Measurements from ENCODE around the gene GRK4.

GRK4 gene

DNA sequence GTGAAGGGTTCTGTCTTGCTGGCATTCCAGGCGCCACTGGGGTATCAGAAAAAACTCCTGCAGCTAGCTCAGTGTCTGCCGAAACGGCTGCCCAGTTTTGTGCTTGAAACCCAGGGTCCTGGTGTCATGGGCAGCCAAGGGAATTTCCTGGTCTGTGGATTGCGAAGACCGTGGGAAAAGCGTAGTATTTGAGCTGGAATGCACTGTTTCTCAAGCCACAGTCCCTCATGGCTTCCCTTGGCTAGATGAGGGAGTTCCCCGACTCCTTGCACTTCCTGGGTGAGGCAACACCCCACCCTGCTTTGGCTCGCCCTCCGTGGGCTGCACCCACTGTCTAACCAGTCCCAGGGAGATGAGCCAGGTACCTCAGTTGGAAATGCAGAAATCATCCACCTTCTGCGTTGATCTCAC lies 40.2 kb upstream of the GRK4 start:
- DNase-seq = peak; percentile 88
- TF ChIP-seq, protein P1, sequence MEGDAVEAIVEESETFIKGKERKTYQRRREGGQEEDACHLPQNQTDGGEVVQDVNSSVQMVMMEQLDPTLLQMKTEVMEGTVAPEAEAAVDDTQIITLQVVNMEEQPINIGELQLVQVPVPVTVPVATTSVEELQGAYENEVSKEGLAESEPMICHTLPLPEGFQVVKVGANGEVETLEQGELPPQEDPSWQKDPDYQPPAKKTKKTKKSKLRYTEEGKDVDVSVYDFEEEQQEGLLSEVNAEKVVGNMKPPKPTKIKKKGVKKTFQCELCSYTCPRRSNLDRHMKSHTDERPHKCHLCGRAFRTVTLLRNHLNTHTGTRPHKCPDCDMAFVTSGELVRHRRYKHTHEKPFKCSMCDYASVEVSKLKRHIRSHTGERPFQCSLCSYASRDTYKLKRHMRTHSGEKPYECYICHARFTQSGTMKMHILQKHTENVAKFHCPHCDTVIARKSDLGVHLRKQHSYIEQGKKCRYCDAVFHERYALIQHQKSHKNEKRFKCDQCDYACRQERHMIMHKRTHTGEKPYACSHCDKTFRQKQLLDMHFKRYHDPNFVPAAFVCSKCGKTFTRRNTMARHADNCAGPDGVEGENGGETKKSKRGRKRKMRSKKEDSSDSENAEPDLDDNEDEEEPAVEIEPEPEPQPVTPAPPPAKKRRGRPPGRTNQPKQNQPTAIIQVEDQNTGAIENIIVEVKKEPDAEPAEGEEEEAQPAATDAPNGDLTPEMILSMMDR (IDR thresholded peaks at IDR 0.05; ENCODE audit: low read depth, low read length, missing control alignments) = no peak
- no peak overlapping the region for H3K4me3 ChIP-seq (ENCODE audit: low read depth, low read length)
- no peaks in the 10 kb centered on the region for H3K27me3 ChIP-seq (replicated peaks)
- peak overlapping the region; percentile 98 for H3K27ac ChIP-seq
- peaks cover 24% of the 10 kb centered on the region for H3K36me3 ChIP-seq (replicated peaks)
- in situ Hi-C loops (cut with HindIII; ENCODE audit: low pct_ligation_motif_present, low sequenced_read_pairs) = no loop called here

DNA sequence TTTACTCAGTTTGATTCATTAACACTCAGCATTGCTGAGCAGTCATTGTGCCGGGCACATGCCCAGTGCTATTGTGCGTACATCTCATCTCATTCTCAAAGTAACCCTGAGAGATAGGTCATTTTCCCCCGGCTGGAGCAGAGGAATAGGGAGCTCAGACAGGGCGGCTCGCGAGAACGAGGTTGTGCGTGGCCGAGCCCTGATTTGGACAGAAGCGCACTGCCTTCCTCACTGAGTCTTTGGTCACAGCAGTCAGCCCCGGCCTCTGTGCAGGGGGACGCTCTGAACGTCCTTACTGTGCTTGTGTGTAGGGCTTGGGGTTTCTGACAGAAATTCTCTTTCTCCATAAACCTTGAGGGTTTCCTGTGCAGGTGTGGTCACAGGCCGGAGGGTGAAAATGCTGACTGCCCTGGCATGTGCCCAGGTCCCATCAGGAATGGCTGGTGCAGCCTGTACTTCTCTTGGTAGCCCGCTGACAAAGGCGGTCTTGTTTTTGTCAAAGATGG lies 39.6 kb upstream of the GRK4 start:
- in situ Hi-C loops (cut with HindIII; ENCODE audit: low pct_ligation_motif_present, low sequenced_read_pairs) = no loop called here
- TF ChIP-seq, protein P1 (IDR thresholded peaks at IDR 0.05; ENCODE audit: low read depth, low read length, missing control alignments) = no peak
- no peak overlapping the region for H3K4me3 ChIP-seq (ENCODE audit: low read depth, low read length)
- DNase-seq = no peak
- H3K36me3 ChIP-seq (replicated peaks) = peaks cover 30% of the 10 kb centered on the region
- H3K27me3 ChIP-seq (replicated peaks) = no peaks in the 10 kb centered on the region
- peak overlapping the region; percentile 98 for H3K27ac ChIP-seq

DNA sequence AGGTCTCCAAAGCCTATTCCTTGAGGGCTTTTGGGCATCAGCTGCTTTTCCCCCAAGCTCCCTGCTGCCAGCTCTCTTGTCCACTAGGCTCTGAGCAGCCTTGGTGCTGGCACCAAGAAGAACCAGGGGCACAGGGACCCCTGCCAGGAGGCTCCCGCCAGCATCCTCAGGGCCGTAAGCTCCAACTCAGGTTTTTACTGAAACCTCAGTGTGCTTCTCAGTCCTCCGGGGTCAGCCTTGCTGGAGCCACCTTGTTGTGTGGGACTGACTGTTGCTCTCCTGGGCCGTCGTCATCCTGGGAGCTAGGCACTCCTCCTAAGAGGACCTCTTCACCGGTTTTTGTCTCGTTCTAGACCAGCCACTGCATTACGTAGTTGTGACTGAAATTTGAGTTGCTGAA lies 39.1 kb upstream of the GRK4 start:
- no peak overlapping the region for H3K4me3 ChIP-seq (ENCODE audit: low read depth, low read length)
- in situ Hi-C loops (cut with HindIII; ENCODE audit: low pct_ligation_motif_present, low sequenced_read_pairs) = no loop called here
- peaks cover 36% of the 10 kb centered on the region for H3K36me3 ChIP-seq (replicated peaks)
- no peak overlapping the region for H3K27ac ChIP-seq
- no peaks in the 10 kb centered on the region for H3K27me3 ChIP-seq (replicated peaks)
- TF ChIP-seq, protein P1 (IDR thresholded peaks at IDR 0.05; ENCODE audit: low read depth, low read length, missing control alignments) = no peak
- DNase-seq = no peak

DNA sequence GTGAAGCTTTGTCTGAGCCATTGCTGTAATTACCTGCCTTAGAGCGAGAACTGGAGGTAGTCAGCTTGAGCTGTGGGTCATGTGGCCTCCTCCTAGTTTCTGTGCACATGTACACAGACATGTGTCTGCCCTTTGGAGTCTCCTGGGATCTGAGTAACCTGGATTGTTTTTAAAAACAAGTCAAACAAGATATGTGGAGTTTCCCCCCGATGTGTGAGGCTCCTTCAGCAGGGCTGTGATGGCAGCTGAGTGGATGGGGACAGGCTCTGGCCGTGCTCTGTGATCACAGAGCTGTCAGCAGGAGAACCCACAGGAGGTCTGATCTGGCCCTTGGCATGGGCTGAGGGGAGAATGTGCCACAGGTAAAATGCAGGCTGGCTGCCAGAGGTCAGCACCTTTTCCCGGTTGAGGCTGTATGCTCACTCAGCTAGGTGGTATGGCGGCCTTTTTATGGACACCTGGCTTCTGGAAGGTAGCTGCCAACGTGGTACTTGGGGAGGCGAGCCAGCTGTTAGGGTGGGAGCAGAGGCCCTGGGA lies 38.5 kb upstream of the GRK4 start:
- Histone ChIP-seq H3K27me3 (replicated peaks) (no peaks in the 10 kb centered on the region), H3K4me3 (ENCODE audit: low read depth, low read length) (no peak overlapping the region), H3K27ac (no peak overlapping the region), H3K36me3 (replicated peaks) (peaks cover 41% of the 10 kb centered on the region)
- in situ Hi-C loops (cut with HindIII; ENCODE audit: low pct_ligation_motif_present, low sequenced_read_pairs) = no loop called here
- TF ChIP-seq, protein P1 (IDR thresholded peaks at IDR 0.05; ENCODE audit: low read depth, low read length, missing control alignments) = no peak
- DNase-seq = no peak

DNA sequence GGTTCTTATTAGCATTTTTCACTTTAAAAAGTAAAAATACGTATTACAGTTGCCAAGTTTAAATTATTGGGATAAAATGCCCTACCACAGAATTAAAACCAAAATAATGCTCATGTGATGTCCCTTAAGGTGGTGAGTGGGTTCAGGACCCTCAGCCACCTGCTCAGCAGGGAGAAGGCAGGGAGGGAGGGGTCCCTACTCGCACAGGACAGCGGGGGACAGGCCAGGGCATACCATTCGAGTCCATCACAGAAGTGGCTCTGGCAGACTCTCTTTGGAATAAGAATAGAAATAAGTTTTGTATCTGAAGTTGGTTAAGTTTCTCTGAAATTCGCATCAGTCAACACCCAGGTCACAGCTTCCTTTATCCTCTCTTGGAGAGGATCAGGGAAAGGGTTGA lies 37.9 kb upstream of the GRK4 start:
- in situ Hi-C loops (cut with HindIII; ENCODE audit: low pct_ligation_motif_present, low sequenced_read_pairs) = no loop called here
- no peak for DNase-seq
- Histone ChIP-seq H3K27me3 (replicated peaks) (no peaks in the 10 kb centered on the region), H3K27ac (no peak overlapping the region), H3K4me3 (ENCODE audit: low read depth, low read length) (no peak overlapping the region), H3K36me3 (replicated peaks) (peaks cover 48% of the 10 kb centered on the region)
- TF ChIP-seq, protein P1 (IDR thresholded peaks at IDR 0.05; ENCODE audit: low read depth, low read length, missing control alignments) = no peak
